ENCODE data around the gene OCSTAMP.
A peak's percentile ranks its signal among the peaks of the same experiment; 100 is the strongest.

Gene OCSTAMP

GRCh38 chr20:46552460-46553420 lies 2.3 kb upstream of the OCSTAMP start:
- DNase-seq (ENCODE audit: low read depth in 2 of 2): peak in 1 of 2 donors; percentile 10

GRCh38 chr20:46551522-46552381 lies 1.3 kb upstream of the OCSTAMP start:
- no peak for DNase-seq (ENCODE audit: low read depth in 2 of 2)

- DNase-seq (ENCODE audit: low read depth in 2 of 2): no peak
Observed at GRCh38 chr20:46549188-46549972, 1.1 kb downstream of the OCSTAMP start.

- DNase-seq (ENCODE audit: low read depth in 2 of 2): no peak
Observed at GRCh38 chr20:46548688-46549087, 1.8 kb downstream of the OCSTAMP start.

GRCh38 chr20:46547995-46548394 lies 2.5 kb downstream of the OCSTAMP start:
- DNase-seq (ENCODE audit: low read depth in 2 of 2): no peak

GRCh38 chr20:46546936-46547335 lies 3.5 kb downstream of the OCSTAMP start:
- no peak for DNase-seq (ENCODE audit: low read depth in 2 of 2)

GRCh38 chr20:46546298-46546697 lies 4.2 kb downstream of the OCSTAMP start:
- DNase-seq (ENCODE audit: low read depth in 2 of 2): no peak

- DNase-seq (ENCODE audit: low read depth in 2 of 2): no peak
Observed at GRCh38 chr20:46545827-46546138, 4.7 kb downstream of the OCSTAMP start.

GRCh38 chr20:46545077-46545826 lies 5.2 kb downstream of the OCSTAMP start:
- no peak for DNase-seq (ENCODE audit: low read depth in 2 of 2)

GRCh38 chr20:46544576-46544975 lies 5.9 kb downstream of the OCSTAMP start:
- no peak for DNase-seq (ENCODE audit: low read depth in 2 of 2)

GRCh38 chr20:46543959-46544358 lies 6.5 kb downstream of the OCSTAMP start:
- no peak for DNase-seq (ENCODE audit: low read depth in 2 of 2)

- no peak for DNase-seq (ENCODE audit: low read depth in 2 of 2)
Observed at GRCh38 chr20:46543033-46543432, 7.4 kb downstream of the OCSTAMP start.

GRCh38 chr20:46541229-46541935 lies 9.1 kb downstream of the OCSTAMP start:
- no peak for DNase-seq (ENCODE audit: low read depth in 2 of 2)

GRCh38 chr20:46539113-46539512 lies 11.3 kb downstream of the OCSTAMP start:
- no peak for DNase-seq (ENCODE audit: low read depth in 2 of 2)

- DNase-seq (ENCODE audit: low read depth in 2 of 2): no peak
Observed at GRCh38 chr20:46530640-46531039, 19.8 kb downstream of the OCSTAMP start.

- no peak for DNase-seq (ENCODE audit: low read depth in 2 of 2)
Observed at GRCh38 chr20:46523696-46524328, 26.6 kb downstream of the OCSTAMP start.

- DNase-seq (ENCODE audit: low read depth in 2 of 2): no peak
Observed at GRCh38 chr20:46523108-46523507, 27.3 kb downstream of the OCSTAMP start.

- DNase-seq (ENCODE audit: low read depth in 2 of 2): peak; percentile 9 to 18
Observed at GRCh38 chr20:46520976-46521579, 29.4 kb downstream of the OCSTAMP start.

GRCh38 chr20:46520540-46520939 lies 29.9 kb downstream of the OCSTAMP start:
- DNase-seq (ENCODE audit: low read depth in 2 of 2): no peak

Measured in stimulated activated CD8-positive, alpha-beta memory T cell treated with anti-CD3 and anti-CD28 coated beads, Interleukin-7, amount 100 ng/mL, for 1 hour (primary cell).